Amniotic epithelial cell (primary cell): Measurements from ENCODE around the gene ZNF587.
A peak's percentile ranks its signal among the peaks of the same experiment; 100 is the strongest.
"Not testable (repeated sequence)": the region's sequence is repeated elsewhere in the genome, so short reads cannot be mapped to it uniquely, and the experiment has no call there.

Source experiments
- DNase-seq: peaks from one replicate; pipeline ENCODE4 v3.0.0-alpha.2; 2010; ENCODE audit warnings: low read depth

ZNF587 gene

DNA sequence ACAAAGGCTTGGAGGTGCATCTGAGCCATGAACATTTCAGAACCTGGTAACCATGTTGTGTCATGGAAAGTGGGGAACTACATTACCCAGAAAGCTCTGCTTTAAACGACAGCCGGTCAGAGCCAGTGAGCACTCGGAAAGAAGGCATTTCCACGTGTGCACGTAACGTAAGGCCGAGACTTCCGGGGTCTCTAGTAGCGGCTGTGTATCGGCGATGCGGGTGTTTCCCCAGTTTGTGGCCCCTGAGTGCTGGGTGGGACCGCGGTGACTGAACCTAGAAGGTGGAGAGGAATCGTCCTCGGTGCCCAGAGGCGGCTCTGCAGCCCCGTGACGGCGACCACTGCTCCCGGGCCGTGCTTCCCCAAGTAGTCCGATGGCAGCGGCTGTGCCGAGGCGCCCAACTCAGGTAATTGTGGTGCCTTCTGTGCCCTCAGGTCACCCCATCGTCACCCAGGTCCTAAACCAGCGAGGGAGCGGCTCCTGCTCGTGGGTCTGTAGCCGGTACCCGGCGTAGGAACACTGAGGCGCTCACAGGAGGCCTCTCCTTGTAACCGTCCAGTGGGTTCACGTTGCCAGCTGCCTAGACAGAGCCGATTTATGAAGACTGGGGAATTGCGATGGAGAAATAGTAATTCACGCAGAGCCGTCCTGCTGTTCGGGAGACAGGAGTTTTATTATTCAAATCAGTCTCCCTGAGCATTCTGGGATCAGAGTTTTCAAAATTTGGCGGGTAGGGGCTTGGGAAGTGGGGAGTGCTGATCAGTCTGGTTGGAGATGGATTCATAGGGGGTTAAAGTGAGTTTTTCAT lies at the start of gene ZNF587:
Gene ZNF587 (plus strand): TSS at position 194 of the 808 bp plus-strand sequence. CDS start 180 bp downstream, at position 374.
- peak; percentile 86 for DNase-seq

GRCh38 chr19:57800696-57801095 lies 49.0 kb upstream of the ZNF587 start:
- DNase-seq, result no peak

GRCh38 chr19:57802269-57802668 lies 47.4 kb upstream of the ZNF587 start:
- DNase-seq, result no peak

DNA sequence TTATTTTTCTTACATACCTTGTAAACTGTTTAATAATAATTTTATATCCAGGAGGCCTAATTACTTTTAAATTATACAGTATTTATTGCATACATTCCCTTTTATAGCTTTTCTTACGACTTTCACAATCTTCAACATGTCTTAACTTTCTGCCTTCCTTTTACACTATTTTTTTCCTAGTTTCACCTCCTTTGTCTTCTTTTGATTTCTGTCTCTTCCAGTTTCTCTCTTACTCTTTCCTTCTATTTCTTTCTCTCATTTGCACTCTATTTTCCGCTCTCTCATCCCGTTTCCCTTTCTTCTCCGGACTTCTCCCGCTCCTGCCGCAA lies 46.4 kb upstream of the ZNF587 start:
- DNase-seq, result no peak

DNA sequence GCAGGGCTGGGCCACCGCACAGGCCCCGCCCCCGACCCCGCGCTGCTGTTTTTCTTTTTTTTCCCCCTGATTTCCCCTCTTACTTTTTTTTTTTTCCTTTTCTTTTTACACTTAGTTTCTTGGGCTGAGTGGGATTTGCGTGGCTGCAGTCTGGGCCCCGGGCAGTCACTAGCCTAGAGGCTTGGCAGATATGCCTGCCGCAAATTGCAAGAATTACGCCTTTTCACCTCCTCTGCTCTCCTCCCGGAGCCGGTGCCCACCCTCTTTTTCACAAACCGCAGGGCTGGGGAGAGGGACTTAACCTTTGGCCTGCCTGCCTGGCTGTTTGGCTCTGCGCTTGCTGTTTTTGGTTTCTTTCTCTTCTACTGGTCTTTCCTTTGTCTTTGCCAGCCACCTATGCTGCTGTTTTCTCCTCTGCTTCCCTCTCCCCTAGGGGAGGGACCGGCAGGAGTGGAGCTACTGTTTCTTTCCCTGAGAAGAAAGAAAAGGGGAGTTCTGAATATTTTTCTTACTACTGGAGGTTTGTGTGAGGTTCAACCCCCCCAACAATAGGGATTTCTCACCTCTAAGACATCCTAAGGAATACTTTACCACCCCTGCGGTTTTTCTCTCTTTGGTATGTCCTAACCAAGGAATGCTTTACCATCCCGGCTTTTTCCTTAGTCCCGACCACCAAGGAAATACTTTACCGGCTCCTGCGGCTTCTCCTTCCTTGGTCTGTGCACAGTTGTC lies 45.9 kb upstream of the ZNF587 start:
- DNase-seq, result peak; percentile 92

DNA sequence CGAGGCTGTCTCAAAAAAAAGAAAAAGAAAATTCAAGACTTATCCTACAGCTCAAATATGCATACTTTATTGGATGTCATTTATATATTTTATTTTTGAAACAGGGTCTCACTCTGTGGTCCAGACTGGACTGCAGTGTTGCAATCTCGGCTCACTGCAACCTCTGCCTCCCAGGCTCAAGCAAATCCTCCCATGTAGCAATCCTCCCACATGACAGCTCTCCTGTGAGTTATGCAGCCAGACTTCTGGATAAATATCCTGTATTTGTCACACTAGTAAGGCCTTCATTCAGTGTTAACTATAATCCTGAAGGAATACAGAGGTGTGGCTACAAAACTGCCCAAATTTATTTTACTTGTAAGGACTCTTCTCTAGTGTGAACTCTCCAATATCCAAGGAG lies 42.1 kb upstream of the ZNF587 start:
- DNase-seq, result peak; percentile 91

DNA sequence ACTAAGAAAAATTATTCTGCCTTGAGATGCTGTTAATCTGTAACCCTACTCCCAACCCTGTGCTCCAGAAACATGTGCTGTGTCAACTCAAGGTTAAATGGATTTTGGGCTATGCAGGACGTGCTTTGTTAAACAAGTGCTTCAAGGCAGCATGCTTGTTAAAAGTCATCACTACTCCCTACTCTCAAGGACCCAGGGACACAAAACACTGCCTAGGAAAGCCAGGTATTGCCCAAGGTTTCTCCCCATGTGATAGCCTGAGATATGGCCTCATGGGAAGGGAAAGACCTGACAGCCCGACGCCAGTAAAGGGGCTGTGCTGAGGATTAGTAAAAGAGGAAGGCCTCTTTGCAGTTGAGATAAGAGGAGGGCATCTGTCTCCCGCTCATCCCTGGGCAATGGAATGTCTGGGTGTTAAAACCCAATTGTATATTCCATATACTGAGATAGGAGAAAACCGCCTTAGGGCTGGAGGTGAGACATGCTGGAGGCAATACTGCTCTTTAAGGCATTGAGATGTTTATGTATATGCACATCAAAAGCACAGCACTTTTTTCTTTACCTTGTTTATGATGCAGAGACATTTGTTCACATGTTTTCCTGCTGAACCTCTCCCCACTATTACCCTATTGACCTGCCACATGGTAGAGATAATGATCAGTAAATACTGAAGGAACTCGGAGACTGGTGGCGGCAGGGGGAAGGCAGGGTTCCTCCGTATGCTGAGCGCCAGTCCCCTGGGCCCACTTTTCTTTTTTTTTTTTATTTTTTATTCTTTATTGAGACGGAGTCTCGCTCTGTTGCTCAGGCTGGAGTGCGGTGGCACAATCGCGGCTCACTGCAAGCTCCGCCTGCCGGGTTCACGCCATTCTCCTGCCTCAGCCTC lies 39.0 kb upstream of the ZNF587 start:
- peak; percentile 50 for DNase-seq

DNA sequence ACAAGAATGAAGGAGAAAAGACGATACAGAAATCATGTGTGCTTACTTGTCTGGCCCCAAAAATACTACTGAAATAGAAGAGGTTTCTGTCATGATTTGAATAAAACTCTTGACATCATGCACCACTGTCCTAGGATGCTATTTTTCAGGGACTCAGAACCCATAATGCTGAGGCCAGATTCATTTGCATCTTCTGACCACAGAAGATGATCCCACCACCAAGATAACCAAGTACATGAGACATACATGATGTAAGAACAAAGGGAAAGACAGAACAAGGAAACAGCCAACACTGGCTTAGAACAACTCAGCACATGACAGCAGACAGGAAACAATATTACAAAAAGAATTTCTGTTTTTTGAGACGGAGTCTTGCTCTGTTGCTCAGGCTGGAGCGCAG lies 37.4 kb upstream of the ZNF587 start:
- peak; percentile 82 for DNase-seq

DNA sequence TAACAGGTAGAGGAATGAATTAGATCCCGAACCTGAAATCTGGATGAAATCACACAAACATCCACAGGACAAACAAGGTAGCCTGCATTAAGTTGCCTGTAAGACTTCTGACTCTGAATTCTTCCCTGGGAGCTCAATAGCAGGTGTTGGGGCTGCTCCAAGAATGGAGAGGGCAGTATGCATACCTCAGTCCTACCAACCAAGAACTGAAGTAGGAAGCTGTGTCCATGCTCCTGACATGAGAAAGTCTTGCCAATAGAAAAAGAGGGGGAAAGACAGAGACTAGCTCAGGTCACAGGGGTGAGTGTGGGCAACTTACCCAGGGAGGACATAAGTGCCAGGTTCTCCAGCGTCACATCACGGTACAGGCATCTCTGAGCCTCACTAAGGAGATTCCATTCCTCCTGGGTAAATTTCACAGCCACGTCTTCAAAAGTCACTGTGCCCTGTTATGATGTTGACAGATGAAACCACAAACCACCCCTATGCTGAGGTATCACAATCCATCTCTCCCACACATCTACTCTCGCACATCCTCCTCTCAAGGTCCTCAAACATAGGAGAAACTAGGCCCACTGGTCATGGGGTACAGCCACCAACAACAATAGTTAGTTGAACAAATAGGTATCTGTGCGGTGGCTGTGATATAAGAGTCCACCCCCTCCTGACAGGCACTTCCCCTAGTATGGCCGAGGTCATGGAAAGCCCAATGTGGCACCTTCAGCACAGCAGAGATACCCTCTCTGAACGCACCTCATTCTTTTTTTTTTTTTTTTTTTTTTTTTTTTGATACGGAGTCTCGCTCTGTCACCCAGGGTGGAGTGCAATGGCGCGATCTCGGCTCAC lies 36.5 kb upstream of the ZNF587 start:
- not testable (repeated sequence) for DNase-seq

- no peak for DNase-seq
These were observed 35.6 kb upstream of the ZNF587 start for GRCh38 chr19:57813919-57814504.

DNA sequence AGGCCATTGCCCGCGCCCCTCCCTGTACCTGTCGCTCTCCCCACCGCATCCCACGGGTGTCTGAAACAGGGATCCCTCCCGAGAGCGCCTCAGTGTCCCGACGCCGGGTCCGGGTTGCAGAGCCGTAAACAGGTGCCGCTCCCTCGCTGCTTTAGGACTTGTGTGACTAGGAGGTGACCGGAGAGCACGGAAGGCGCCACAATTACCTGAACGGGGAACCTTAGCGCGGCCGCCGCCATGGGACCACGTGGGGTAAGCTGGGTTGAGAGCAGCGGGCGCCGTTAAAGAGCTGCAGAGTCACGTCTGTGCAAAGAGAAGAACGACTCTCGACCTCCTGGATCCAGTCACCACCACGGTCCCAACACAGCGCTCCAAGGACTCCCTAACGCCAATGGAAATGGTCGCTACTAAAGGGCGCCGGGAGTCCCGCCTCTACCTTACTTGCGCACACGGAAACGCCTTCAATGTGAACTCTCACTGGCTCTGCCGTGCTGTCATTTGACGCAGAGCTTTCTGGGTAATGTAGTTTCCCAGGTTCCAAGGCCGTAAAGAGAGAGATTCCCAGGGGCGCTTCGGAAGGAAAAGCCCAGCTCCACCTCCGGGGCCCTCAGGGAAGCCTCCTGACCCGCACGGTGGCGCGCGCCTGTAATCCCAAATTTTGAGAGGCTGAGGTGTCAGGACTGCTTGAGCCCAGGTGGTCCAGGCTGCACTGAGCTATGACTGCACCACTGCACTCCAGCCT lies 35.0 kb upstream of the ZNF587 start, which contains the start of gene ZNF552:
Gene ZNF552 (minus strand): TSS at position 409 of the 742 bp plus-strand sequence. CDS start 170 bp downstream, at position 239.
- peak; percentile 92 for DNase-seq

GRCh38 chr19:57815247-57816075 lies 34.2 kb upstream of the ZNF587 start:
- DNase-seq, result no peak

DNA sequence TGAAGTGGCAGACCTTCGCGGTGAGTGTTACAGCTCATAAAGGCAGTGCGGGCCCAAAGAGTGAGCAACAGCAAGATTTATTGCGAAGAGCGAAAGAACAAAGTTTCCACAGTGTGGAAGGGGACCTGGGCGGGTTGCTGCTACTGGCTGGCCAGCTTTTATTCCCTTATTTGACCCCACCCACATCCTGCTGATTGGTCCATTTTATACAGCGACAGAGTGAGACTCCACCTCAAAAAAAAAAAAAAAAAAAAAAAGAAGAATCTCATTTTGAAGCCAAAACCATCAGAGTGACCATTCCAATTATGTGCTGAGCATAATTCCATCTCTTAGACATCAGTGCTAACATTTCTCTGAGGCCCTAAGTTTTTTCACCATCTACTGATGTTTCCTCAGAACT lies 33.0 kb upstream of the ZNF587 start:
- DNase-seq, result no peak

DNA sequence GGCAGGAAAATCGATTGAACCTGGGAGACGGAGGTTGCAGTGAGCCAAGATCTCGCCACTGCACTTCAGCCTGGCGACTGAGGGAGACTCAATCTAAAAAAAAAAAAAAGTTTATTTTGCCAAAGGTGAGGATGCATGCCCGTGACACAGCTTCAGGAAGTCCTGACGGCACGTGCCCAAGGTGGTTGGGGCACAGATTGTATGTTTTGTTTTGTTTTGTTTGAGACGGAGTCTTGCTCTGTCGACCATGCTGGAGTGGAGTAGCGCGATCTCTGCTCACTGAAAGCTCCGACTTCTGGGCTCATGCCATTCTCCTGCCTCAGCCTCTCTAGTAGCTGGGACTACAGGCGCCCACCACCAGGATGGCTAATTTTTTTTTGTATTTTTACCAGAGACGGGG lies 31.7 kb upstream of the ZNF587 start:
- DNase-seq, result no peak

GRCh38 chr19:57818378-57818777 lies 31.3 kb upstream of the ZNF587 start:
- DNase-seq, result no peak

DNA sequence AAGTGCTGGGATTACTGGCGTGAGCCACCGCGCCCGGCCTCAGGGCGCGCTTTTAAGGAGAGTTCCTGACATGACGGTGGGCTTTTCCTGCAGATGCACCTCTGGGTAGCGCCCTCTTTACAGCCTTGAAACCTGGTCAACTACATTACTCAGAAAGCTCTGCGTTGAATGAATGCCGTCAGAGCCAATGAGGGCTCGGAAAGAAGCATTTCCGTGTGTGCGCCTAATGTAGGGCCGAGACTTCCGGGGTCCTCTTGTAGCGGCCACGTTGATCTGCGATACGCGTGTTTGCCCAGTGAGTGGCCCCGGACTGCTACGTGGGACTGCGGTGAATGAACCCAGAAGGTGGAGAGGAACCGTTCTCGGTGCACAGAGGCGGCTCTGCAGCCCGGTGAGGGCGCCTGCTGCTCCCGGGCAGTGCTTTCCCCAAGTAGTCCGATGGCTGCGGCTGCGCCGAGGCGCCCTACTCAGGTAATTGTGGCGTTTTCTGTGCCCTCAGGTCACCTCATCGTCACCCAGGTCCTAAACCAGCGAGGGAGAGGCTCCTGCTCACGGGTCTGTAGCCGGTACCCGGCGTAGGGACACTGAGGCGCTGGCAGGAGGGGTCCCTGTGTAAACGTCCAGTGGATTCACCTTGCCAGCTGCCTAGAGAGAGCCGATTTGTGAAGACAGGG lies 30.0 kb upstream of the ZNF587 start:
- DNase-seq, result peak; percentile 95

DNA sequence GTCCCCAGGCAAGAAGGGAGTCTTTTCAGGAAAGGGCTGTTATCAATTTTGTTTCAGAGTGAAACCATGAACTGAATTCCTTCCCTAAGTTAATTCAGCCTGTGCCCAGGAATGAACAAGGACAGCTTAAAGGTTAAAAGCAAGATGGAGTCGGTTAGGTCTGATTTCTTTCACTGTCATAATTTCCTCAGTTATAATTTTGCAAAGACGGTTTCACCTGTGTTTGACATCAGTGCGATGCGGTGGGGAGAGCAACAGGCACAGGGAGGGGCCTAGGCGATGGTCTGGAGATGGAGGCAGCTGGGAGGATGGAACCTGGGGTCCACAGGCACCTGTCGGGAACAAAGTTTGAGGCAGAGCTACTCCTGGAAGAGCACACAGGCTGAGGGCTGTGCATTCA lies 29.1 kb upstream of the ZNF587 start:
- no peak for DNase-seq

DNA sequence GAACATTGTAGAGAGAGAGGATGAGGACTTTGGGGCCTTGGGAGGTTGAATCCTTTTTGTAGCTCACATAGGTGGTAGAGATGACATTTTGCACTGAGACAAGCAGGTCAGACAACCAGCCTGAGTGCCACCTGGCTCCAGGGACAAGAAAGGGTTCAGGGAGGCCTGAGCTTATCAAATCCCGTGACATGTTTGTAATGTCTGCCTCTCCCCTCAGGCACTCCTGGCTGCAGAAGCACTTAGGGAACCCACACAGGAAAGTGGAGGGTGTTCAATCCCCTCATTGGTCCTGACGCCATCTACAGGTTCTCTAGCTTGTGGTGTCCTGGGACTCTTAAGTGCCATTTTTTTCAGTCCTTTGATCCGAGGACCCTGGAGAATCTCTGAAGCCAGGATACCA lies 28.6 kb upstream of the ZNF587 start:
- DNase-seq, result not testable (repeated sequence)

- DNase-seq, result not testable (repeated sequence)
These were observed 28.2 kb upstream of the ZNF587 start for GRCh38 chr19:57821501-57821900.
